Activated T-cell treated with anti-CD3 and anti-CD28 coated beads, Interleukin-2, amount 50 U/mL, for 48 hours (primary cell): ENCODE data around the gene EDC4.

ENCODE experiments used
- DNase-seq, 2 experiments: peaks; one replicate each; pipeline ENCODE4 v3.0.0-alpha.2; 2020

EDC4 gene

DNA sequence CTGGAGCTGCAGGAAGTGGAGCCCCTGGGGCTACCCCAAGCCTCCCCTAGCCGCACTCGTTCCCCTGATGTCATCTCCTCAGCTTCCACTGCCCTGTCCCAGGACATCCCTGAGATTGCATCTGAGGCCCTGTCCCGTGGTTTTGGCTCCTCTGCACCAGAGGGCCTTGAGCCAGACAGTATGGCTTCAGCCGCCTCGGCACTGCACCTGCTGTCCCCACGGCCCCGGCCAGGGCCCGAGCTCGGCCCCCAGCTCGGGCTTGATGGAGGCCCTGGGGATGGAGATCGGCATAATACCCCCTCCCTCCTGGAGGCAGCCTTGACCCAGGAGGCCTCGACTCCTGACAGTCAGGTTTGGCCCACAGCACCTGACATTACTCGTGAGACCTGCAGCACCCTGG lies 7.7 kb downstream of the EDC4 start:
- DNase-seq: no peak

DNA sequence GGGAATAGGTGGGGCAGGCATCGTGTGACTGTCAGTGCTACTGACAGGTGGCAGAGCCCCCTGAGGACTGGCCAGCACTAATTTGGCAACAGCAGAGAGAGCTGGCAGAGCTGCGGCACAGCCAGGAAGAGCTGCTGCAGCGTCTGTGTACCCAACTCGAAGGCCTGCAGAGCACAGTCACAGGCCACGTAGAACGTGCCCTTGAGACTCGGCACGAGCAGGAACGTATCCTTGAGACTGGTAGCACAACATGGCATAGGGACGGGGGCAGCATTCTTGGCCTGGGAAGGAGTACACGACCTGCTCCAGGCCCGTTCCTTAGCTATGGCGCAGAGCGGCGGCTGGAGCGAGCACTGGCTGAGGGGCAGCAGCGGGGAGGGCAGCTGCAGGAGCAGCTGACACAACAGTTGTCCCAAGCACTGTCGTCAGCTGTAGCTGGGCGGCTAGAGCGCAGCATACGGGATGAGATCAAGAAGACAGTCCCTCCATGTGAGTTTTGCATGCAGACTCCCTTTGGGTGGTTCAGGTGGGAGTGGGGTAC lies 8.8 kb downstream of the EDC4 start:
- DNase-seq: no peak

- DNase-seq: no peak
These were observed 9.7 kb downstream of the EDC4 start for GRCh38 chr16:67882374-67883145.

GRCh38 chr16:67883146-67883871 lies 10.5 kb downstream of the EDC4 start:
- DNase-seq: no peak

- peak; percentile 80 to 83 for DNase-seq
These were observed 11.0 kb downstream of the EDC4 start for GRCh38 chr16:67883872-67884261.

DNA sequence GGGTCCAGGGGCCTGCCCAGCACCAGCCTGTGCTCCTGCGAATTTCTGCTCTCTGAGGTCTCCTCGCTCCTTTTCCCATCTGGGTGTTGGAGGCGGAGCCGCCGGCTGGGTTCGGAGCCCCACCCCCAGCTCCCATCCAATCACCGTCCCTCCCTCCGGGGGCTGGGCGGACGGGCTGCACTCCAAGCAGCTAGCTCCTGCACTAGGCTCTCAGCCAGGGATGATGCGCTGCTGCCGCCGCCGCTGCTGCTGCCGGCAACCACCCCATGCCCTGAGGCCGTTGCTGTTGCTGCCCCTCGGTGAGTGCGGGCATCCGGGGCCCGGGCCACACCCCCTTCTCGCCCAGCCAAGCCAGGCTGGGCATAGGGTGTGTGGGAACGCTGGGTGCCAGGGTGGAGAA lies 11.8 kb downstream of the EDC4 start, which contains the start of gene NRN1L:
NRN1L (plus strand) TSS at position 202 of the 400 bp plus-strand sequence; CDS start at position 221, 19 bp downstream.
- no peak for DNase-seq

- DNase-seq: no peak
These were observed 12.7 kb downstream of the EDC4 start for GRCh38 chr16:67885545-67885944.

- DNase-seq: no peak
These were observed 13.1 kb downstream of the EDC4 start for GRCh38 chr16:67885976-67886375.

DNA sequence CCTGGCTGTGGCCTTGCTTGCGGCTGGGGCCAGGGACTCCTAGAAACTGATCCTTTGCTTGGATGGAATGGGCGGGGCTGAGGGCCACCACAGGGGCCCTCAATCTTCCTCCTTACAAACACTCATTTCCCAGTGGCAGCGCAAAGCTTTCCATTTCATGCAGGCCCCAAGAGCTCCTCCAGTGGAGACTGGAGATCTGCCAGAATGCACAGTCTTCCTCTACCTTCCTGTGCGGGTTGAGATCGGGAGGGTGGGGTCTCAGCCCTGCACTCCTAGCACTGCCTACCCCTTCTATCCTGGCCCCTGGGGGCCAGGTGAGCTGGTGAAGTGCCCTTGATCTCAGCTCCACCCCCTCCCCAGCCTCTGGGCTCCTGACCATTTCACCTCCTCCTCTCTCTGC lies 13.5 kb downstream of the EDC4 start:
- no peak for DNase-seq

DNA sequence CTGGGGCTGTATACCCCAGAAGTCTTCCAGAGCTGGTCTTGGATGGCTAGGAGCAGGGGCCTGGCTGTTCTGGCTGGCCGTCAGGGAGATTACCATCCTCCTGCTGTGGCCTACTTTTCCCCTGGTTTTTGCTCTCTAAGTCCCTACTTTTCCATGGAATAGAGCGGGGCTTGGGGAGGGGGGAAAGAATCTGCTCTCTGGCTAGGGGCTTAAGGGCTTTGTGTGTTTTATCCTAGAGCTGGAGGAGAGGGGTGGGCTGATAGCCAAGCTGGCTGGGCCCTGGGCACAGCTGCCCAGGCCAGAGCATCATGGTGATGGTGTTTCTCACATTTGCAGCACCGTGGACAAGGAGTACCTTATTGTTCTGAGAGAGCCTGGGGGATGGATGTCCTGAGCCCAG lies 15.5 kb downstream of the EDC4 start:
- DNase-seq: no peak

GRCh38 chr16:67892375-67892774 lies 19.5 kb downstream of the EDC4 start:
- no peak for DNase-seq

DNA sequence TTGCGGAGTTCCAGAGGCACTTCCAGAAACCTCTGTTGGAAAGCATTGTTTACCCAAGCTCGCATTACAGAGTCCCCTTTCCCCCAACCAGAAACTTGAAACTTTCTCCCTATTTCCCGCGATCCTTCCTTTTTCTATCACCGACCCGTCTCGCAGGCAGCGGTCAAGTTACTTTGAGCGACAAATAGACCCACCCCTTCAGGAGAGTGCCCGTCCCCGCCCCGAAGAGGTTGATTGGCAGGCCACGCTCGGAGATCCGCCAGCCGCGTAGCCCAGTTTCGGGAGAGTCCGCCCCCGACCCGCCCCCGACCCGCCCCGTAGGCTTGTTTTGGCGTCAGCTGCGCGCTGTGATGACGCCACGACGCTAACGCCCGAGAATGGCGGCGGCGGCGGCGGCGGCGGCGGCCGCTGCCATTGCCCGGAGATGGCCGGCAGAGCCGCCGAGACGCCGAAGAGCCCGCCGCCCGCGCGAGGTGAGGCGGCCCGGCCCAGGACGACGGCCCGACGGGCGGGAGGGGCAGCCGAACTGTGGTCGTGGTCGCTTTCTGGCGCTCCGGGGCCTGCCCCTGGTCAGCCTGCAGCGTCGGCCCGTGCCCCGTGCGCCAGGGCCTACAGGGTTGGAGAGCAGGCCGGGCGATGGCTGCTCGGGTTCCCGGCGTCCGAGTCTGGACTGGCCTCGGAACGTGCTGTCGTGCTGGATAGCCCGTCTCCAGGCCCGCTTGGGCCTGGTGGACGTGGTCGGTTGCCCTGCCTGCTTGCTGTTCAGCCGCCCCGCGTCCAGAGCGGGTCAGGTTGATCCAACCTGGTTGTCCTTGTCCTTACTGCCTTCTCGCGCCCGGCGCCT lies 20.3 kb downstream of the EDC4 start, which contains the start of gene PSKH1:
PSKH1 (plus strand) TSS at position 356 of the 844 bp plus-strand sequence. CDS start 15,496 bp downstream, outside the sequence.
- DNase-seq: peak; percentile 94 to 95

DNA sequence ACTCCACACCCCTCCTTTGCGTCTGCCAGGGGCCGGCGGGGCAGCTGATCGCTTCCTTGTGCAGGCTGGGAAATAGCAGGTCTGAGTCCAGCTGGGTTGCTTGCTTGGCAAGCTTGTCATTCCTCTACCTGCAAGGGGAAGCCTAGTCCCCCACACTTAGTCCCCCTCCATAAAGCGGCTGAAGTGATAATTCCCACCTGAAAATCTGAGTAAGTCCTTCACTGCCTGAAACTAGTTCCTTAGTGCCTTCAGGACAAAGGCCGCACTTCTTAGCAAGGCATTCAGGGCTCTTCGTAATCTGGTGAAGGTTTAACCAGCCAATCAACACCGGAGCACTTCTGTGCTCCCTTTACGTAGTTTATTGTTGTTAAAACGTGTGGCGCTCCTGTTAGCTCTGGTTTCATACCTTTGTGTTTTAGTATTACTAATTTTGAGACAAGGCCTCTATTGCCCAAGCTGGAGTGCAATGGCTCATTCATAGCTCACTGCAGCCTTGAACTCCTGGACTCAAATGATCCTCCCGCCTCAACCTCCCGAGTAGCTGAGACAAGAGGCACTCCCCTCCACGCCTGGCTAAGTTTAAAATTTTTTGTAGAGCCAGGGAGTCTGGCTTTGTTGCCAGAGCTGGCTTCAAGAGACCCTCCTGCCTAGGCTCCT lies 21.0 kb downstream of the EDC4 start:
- DNase-seq: no peak

DNA sequence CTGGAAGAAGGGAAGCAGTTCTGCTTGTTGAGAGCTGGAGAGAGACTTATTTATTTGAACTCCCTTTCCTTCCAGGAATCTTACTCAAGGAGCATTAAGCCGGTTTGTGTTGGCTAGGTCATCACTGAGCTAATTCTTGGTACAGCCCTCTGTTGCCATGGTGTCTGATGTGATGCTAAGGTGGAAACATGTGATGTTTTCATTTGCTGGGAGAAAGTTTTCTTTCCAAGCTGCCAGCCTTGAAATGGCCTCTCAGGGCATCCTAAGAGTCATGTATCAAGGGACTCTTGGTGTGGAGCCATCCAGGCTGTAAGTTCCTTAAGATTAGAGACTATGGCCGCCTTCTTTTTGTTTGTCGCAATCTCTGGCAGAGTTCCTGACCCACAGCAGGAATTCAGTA lies 24.4 kb downstream of the EDC4 start:
- DNase-seq: no peak

DNA sequence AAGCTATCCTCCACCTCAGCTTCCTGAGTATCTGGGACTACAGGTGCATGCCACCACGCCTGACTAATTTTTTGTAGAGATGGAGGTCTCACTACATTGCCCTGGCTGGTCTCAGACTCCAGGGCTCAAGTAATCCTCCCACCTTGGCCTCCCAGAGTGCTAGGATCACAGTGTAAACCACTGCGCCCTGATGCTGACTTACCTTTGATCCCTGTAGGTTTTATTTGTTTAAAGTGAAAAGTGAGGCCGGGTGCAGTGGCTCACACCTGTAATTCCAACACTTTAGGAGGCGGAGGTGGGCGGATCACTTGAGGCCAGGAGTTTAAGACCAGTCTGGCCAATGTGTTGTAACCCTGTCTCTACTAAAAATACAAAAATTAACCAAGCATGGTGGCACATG lies 28.9 kb downstream of the EDC4 start:
- no peak for DNase-seq

DNA sequence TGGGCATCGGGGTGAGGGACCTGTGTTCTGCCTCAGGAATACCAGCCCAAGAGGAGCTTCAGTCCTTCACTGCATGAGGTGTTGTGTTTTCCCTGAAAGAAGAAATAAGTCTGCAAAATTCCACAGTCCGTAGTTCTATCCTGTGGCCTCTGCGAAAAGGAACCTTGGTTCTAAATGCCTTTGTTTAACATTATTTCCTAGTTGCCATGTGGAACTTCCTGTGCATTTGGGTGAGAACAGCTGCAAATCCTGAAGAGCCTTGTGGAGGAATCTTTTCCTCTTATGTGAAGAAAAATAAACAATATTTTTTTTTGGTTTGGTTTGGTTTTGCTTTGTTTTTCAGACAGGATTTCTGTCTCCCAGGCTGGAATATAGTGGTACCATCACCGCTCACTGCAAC lies 30.0 kb downstream of the EDC4 start:
- no peak for DNase-seq

- DNase-seq: no peak
These were observed 34.7 kb downstream of the EDC4 start for GRCh38 chr16:67907397-67908180.

- no peak for DNase-seq
These were observed 36.3 kb downstream of the EDC4 start for GRCh38 chr16:67909056-67909742.

DNA sequence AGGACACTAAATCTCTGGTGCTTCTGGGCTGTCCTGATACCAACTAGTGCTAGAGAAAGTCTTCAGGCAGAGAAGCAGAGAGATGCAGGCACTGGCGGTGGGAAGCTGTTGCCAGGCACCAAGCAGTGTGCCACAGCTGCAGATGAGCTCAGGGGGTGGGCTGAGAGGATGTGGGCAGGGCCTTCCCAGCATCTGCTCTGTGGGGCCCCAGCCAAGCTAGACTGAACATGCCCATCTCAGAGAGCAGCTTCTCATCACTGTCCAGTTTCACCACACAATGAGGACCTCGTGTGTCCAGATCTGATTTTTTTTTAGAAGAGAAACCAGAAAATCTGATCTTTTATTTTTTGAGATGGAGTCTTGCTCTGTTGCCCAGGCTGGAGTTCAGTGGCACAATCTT lies 37.3 kb downstream of the EDC4 start:
- DNase-seq: peak in 1 of 2 experiments; percentile 38

DNA sequence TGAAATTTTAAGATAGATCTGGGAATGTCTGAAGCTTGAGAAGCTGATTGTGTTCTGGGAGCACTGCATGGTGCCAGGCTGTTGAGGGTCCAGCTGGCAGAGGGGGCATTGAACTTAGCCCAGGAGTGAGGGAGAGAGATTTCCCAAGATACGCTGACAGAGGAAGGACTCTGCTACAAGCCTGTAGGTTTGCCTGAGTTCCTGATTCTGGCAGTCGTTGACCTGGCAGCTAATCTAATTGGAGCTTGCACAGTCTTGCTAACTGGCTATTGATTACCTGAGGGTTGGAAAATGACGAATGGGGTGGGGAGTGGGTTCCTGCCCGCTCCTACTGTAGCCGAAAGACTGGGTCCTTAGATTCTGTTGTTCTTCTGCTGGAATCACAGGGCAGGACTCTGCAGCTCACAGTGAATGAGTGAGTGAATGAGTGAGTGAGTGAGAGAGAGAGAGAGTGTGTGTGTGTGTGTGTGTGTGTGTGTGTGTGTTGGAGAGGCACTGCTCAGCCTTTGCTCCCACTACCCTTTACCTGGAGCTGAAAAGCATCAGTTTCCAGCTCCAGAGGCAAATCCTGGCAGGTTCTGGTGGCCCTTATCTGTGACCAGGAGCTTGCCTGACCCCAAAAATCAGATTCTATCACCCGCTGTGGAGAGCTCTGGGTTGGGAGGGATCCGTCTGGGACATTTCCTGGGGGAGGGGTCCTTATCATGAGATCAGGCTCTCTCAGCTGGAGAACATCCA lies 42.1 kb downstream of the EDC4 start:
- DNase-seq: no peak
